DND-41 (cell line): ENCODE measurements around the gene C16orf95.

Experiments
- EZH2 ChIP-seq: IDR thresholded peaks from 3 replicates; pipeline ENCODE4 v1.6.1; 2012; ENCODE audit warnings: borderline replicate concordance, low read depth, mild to moderate bottlenecking, moderate library complexity, low read length, inconsistent platforms; ENCODE audit not compliant: severe bottlenecking
- TF ChIP-seq, protein P1 (sequence below): IDR thresholded peaks from 2 replicates; pipeline ENCODE4 v1.5.1; 2012; ENCODE audit warnings: borderline replicate concordance, low read length, moderate library complexity, mild to moderate bottlenecking; ENCODE audit not compliant: poor library complexity, severe bottlenecking; ENCODE audit errors: extremely low read depth

DNA sequence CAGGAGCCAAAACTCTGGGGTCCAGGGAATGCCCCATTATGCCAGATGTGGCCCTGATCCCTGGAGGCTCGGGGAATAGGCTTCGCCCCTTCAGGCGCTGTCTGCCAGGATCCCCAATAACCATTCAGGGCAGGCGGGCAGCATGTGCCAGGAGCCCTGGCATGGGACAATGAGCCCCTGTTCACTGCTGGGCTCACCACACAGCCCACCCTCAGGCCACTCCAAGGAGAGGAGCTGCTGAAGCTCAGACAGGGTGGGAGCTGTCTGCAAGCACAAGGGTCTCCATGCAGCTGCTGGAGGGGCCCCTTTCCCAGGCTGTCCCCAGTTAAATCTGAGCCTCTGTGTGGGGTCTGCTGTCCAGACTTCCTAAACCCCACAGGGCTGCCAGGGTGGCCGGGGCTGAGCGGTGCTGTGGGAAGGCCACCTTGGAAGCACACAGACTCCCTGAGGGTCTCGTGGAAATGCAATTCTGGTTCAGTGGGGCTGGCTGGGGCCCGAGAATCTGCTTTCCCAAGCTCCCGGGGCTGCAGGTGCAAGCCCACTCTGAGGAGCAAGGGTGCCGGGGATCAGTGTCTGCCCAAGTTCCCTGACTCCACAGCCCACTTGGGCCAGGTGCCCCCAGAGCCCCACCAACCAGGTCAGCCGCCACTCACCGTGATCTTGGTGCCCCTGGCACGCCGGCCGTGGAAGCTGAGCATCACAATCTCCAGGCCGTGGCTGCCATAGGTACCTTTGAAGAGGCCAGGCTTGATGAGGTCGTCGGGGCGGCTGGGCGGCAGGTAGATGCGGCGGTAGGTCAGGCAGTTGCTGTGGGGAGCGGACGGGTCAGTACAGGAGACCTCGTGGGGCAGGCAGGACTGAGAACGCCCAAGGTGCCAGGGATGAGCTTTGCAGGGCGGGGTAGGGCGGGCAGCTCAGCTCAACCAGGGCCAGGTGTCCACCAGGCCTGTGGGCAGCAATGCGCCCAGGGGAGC, 17.7 kb upstream of the C16orf95 start:
- no peak for TF ChIP-seq EZH2
- TF ChIP-seq, protein P1, sequence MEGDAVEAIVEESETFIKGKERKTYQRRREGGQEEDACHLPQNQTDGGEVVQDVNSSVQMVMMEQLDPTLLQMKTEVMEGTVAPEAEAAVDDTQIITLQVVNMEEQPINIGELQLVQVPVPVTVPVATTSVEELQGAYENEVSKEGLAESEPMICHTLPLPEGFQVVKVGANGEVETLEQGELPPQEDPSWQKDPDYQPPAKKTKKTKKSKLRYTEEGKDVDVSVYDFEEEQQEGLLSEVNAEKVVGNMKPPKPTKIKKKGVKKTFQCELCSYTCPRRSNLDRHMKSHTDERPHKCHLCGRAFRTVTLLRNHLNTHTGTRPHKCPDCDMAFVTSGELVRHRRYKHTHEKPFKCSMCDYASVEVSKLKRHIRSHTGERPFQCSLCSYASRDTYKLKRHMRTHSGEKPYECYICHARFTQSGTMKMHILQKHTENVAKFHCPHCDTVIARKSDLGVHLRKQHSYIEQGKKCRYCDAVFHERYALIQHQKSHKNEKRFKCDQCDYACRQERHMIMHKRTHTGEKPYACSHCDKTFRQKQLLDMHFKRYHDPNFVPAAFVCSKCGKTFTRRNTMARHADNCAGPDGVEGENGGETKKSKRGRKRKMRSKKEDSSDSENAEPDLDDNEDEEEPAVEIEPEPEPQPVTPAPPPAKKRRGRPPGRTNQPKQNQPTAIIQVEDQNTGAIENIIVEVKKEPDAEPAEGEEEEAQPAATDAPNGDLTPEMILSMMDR = no peak
